AG09309 (cell line): ENCODE measurements around the gene TNKS1BP1.
"Not testable (repeated sequence)": the region's sequence is repeated elsewhere in the genome, so short reads cannot be mapped to it uniquely, and the experiment has no call there.

Experiments used
- DNase-seq: peaks from one replicate; pipeline ENCODE4 v3.0.0-alpha.2; 2010; ENCODE audit warnings: low read depth
- H3K4me3 ChIP-seq: 2 replicates; pipeline ENCODE4 v1.5.1; 2011; ENCODE audit warnings: mild to moderate bottlenecking, low read depth, low read length, moderate library complexity; ENCODE audit not compliant: control insufficient read depth
- CTCF ChIP-seq: IDR thresholded peaks from 2 replicates; pipeline ENCODE4 v1.5.1; 2011; ENCODE audit warnings: mild to moderate bottlenecking, low read depth, low read length, inconsistent platforms; ENCODE audit not compliant: insufficient read depth, control insufficient read depth; ENCODE audit errors: missing control alignments

TNKS1BP1 gene

GRCh38 chr11:57339328-57339727 lies 14.6 kb upstream of the TNKS1BP1 start:
- no peak overlapping the region for H3K4me3 ChIP-seq
- no peak for DNase-seq
- TF ChIP-seq CTCF, result no peak

GRCh38 chr11:57338142-57338541 lies 13.4 kb upstream of the TNKS1BP1 start, which contains the start of gene P2RX3:
P2RX3 (plus strand) TSS chr11:57338352; CDS start chr11:57338551, 199 bp downstream.
- no peak for DNase-seq
- TF ChIP-seq CTCF, result no peak
- H3K4me3 ChIP-seq, result no peak within 1 kb of the TSS

GRCh38 chr11:57336856-57337255 lies 12.1 kb upstream of the TNKS1BP1 start:
- not testable (repeated sequence) for H3K4me3 ChIP-seq, DNase-seq

- TF ChIP-seq CTCF, result no peak
- peak overlapping the region; percentile 81 for H3K4me3 ChIP-seq
- no peak for DNase-seq
Observed at GRCh38 chr11:57336111-57336666, 11.4 kb upstream of the TNKS1BP1 start.

- TF ChIP-seq CTCF, result no peak
- H3K4me3 ChIP-seq, result peak within 1 kb of the TSS; percentile 81
- DNase-seq, result no peak
Observed at GRCh38 chr11:57335343-57336110, 10.8 kb upstream of the TNKS1BP1 start, which contains the start of gene SSRP1. SSRP1 (minus strand) TSS chr11:57335892; CDS start chr11:57335121, 771 bp downstream.

- TF ChIP-seq CTCF, result no peak
- peak overlapping the region; percentile 81 for H3K4me3 ChIP-seq
- DNase-seq, result no peak
Observed at GRCh38 chr11:57335023-57335342, 10.2 kb upstream of the TNKS1BP1 start.

GRCh38 chr11:57332694-57333440 lies 8.1 kb upstream of the TNKS1BP1 start:
- H3K4me3 ChIP-seq, result no peak overlapping the region
- no peak for TF ChIP-seq CTCF
- no peak for DNase-seq
